IPS DF 19.7 (cell line): ENCODE results near the gene EHBP1.
"Not testable (repeated sequence)": the region's sequence is repeated elsewhere in the genome, so short reads cannot be mapped to it uniquely, and the experiment has no call there.

ENCODE experiments used
- DNase-seq: peaks from one replicate; pipeline ENCODE4 v3.0.0-alpha.2; 2013; ENCODE audit warnings: low read depth, low spot score

The EHBP1 gene

DNA sequence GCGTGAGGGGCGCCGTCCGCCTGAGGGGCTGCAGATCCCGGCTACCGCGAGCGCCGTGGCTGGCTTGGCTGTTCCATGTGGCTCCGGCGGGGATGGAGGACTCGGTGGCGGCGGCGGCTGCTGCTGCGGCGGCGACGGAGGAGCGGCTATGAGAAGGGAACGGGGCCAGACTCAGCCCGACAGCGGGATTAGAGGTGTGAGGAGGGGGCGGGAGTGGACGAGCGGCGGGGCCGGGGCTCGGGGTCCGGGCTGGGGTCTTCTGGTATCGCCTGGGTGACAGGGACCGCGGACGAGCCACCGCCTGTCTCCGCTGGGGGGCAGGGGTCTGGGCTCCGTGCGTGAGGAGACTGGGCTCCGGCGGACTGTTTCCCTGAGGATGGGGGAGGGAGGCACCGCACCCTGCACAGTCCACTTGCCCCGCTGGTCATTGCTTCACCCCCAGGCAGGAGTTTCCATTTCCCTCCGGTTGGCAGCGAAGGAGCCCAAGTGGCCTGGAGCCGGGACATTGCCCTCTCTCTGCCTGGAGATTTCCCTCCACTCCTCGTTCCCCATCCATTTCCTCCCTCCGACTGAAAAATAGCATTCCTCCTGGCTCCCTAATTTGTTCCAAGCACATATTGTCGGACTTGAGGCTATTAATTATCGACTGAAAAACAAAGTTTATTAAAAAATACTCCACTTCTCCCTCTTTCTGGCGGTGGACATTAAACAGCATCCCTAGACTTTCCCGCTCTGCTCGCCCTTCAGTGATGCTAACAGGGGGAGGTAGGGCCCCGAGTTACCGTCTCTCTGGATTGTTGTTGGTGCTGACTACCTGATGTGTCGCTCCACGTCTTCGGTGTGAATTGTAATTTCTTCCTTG lies 577 bp downstream of the EHBP1 start:
- no peak for DNase-seq

DNA sequence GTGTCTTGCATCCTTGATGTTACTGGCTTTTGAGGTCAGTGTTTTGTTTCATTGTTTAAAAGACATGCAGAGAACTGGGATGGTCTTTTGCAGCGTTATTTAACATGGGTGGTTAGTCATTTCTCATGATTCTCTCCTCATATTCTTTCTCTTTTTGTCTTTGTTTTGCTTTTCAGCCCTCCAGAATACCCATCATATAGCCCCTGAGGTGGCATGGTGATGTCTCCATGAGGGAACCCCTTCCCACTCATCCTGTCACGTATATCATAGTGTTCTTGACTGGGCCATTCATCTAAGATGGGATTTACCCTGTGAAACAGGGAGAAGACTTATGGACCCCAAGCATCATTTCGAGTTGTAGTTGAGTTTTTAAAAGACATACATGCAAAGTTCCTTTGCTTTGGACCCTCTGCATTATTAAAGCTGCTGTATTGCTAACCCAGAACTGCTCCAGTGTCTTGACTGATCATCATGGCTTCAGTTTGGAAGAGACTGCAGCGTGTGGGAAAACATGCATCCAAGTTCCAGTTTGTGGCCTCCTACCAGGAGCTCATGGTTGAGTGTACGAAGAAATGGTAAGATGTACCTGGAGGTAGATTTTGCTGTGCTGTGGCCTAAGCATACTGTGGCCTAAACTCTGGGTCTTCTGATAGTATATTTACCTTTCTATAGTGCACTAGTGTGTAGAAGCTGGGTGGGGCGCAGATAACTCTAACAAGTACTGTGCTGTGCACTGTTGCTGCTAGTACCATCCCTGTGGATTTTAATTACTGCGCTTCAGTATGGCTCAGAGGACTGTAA lies 1.4 kb downstream of the EHBP1 start:
- DNase-seq: no peak

DNA sequence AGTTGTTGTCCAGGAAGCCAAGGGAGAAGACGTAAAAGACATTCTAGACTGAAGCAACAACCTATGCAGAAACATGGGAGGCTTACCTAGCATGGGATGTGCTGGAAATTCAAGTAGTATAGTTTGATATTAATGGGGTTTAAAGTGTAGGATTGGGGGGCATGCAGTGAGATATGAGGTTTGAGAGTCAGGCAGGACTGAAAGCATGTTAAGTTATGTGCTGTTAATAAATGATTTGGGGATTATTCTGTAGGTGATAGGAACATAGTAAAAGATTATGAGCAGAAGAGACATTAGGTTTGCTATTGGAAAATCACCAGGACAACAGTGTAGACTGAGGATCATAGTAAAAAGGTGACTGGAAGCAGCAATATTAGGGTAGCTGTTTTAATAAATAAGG lies 3.2 kb downstream of the EHBP1 start:
- DNase-seq: no peak

DNA sequence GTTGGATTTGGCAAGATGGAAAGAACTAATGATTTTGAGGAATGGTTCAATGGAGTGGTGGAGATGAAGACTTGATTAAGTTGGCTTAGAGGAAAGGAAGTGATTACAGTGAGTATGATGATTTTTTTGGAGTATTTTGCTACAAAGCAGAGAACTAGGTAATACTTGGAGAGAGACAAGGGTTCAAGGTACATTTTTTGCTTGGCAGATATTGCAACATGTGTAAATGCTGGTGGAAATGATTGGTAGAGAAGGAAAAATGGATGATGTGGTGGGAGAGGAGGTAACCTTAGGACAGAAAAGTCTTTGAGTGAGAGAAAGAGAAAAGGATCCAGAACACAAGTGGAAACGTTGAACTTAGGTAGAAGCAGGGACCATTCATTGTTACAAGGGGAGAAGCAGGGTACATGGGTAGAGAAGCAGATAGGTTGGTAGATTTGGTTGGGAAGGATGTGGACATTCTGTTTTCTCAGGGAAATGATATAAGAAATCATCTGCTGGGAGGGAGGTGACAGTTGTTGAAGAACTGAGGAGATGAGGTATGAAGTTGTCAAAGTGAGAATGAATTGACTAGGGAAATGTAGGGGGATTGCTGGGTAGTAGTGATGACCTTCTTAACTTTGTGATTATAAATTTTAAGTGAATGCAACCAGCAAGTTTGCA lies 6.5 kb downstream of the EHBP1 start:
- no peak for DNase-seq

DNA sequence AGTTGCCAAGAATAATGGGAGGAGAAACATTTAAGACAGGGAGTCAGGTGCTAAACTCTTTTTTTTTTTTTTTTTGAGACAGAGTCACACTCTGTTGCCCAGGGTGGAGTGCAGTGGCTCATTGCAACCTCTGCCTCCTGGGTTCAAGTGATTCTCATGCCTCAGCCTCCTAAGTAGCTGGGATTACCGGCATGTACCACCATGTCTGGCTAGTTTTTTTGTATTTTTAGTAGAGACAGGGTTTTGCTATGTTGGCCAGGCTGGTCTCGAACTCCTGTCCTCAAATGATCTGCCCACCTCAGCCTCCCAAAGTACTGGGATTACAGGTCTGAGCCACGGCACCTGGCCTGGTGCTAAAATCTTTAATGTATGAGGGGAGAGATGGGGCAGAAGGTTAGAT lies 7.7 kb downstream of the EHBP1 start:
- not testable (repeated sequence) for DNase-seq

DNA sequence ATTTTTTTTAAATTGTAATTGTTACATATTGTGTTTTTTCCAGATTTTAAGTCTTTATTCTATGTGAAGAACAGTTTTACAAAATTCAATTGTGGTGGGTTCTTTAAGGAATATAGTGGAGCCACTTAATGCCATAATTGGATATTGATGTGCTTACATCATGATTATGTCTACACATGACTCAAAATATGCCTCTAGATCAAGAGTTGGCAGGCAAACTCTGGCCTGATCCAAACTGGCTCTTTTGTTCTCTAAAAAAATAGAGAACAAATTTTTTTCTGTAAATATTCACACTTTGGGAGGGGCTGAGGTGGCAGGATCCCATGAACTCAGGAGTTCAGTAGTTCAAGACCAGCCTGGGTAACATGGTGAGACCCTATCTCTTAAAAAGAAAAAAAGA lies 8.3 kb downstream of the EHBP1 start:
- DNase-seq: no peak

DNA sequence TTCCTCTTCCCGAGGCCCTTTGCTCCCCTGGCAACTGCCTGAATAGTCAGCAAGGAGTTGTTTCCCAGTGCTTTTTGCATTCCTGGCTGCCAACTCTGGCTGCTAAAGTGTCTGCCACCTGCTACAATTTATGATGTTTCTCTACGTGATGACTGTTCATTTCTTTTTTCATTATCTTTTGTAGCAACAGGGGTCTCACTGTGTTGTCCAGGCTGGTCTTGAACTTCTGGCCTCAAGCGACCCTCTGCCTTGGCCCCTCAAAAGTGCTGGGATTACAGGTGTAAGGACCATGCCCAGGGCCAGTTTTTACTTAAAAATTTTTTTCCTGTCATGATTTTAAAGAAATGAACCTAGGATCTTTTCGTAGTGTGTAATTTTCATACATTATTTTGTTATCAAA lies 11.3 kb downstream of the EHBP1 start:
- no peak for DNase-seq

DNA sequence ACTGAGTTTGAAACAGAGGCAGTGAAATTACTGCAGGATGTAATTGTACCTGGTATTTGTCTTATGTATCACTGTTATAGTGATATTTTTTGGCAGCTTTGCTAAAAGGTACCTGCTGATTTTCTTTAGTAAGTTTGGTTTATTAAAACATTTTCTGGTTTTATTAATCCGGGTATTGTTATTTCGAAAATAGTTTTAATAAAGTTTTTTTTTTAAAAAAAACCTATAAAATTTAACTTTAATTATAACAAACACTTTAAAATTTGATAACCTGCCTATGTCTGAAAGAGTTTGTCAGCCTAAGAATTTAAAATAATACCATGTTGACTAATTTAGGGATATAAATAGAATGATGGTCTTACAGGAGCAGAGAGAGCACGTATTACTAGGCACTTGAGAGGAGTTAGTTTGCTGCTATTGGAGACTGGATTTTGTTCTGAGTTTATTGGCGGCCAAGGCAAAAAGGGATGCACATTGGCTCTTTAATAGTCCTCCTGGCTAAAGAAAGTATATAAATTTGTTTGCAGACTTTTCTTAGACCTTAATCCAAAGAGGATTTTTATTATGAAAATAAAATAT lies 12.1 kb downstream of the EHBP1 start:
- DNase-seq: no peak

DNA sequence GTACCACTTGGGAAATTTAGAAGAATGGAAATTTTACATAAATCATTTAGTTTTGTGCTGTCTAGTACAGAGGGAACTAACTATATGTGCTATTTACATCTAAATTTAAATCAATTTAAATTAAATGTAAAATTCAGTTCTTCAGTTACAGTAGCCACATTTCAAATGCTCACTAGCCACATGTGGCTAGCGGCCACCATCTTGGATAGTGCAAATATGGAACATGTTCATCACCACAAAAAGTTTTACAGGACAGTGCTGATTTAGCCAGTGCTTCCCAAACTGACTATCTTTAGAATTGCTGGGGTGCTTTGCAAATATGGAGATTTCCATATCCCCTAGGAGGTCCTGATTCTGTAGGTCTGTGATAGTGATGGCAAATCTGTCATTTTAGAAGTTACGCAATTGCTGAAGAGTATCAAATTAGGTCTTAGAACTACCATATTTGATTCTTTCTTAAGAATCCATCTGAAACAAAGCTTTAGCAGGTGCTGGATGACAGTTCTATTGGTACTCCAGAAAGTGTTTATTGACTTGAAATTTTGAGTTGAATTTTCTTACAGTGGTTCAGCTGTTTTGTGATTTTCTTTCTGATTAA lies 12.8 kb downstream of the EHBP1 start:
- DNase-seq: no peak

DNA sequence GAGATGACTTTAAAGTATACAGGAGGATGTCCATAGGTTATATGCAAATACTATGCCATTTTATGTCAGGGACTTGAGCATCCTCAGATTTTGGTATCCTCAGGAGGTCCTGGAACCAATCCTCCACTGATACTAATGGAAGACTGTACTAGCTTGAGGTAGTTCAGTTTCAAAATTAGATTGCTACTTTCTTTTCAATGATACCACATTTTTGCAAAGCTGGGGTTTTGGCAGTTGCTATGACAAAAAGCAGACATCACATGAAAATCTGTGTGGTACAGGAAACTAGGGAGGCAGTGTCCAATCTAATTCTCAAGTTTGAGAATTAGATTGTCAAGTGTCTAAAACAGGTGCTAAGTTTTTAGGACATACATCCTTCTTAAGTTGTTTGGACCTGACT lies 14.2 kb downstream of the EHBP1 start:
- no peak for DNase-seq

DNA sequence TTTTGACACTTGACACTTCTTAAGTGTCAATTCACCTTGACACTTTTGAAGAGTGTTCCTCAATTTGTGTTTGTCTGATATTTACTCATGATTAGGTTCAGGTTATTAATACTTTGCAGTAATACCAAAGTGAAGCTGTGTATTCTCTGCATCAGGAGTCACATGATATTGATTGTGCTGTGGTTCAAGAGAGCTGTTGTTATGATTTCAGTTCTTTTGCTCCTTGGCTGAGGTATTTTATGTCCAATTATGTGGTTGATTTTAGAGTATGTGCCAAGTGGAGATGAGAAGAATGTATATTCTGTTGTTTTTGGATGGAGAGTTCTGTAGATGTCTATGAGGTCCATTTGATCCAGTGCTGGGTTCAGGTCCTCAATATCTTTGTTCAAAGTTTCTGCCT lies 17.2 kb downstream of the EHBP1 start:
- DNase-seq: no peak

DNA sequence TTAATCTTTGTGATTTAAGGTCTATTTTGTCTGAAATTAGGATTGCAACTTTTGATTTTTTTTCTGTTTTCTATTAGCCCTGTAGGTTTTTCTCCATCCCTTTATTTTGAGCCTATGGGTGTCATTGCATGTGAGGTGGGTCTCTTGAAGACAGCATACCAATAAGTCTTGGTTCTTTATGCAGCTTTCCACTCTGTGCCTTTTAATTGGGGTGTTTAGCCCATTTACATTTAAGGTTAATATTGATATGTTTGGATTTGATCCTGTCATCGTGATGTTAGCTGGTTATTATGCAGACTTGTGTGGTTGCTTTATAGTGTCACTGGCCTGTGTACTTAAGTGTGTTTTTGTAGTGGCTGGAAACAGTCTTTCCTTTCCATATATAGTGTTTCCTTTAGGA lies 17.7 kb downstream of the EHBP1 start:
- no peak for DNase-seq

DNA sequence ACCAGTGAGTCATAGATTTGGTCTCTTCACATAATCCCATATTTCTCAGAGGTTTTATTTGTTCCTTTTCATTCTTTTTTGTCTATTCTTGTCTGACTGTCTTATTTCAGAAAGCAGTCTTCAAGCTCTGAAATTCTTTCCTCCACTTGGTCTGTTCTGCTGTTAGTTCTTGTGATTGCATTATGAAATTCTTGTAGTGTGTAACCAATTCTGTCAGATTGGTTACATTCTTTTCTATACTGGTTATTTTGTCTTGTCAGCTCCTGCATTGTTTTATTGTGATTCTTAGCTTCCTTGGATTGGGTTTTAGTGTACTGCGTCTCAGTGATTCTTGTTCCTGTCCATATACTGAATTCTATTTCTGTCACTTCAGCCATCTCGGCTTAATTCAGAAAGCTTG lies 18.6 kb downstream of the EHBP1 start:
- DNase-seq: no peak

DNA sequence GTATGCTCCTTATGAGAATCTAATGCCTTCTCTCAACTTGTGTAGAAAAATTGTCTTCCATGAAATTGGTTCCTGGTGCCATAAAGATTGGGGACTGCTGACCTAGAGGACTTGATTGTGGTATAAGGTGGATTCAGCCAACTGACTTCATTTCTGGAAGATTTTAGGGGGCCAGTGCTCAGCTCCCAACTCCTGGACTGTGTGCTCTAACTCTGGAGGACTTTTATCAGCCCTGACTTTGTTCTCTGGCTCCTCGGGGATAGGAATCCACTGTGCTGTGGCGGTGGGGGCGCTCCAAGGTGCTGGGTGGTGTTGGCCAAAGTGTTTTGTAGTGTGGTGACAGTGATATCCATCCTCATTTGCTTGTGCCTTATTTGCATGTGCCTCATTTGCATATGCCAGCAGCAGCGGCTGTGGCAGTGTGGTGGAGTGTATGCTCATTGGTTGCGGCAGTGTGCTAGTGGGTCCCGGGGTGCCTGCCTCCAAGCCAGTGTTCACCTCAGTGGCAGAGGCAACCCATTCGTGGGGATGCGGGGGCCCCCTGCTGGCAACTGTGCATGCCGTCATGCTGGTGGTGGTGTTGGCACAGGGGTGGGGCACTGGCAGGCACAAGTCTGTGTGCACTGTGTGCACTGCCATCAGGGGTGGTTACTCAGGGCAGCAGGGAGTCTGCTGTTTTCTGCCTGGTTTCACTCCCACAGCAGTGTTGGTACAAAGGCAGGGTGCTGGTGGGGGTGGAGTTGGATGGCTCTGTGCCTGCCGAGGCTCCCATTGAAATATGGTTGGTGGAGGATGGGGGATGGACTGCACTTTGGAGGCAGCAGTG lies 19.6 kb downstream of the EHBP1 start:
- DNase-seq: no peak

DNA sequence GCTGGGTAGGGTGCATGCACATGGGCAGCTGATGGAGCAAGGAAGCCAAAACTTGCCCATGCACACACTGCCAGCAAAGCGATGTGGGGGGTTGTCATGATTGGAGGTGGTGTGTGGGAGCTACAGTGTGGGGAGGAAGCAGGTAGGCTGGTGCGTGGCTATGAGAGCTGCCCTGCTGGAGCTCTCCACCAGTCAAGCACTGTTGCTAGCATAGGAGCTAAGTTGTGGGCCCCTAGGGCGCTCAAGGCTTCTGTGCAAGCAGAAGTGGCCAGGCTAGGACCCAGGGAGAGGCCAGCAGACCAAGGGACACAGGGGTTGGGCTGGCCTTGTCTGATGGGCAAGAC lies 20.2 kb downstream of the EHBP1 start:
- no peak for DNase-seq

DNA sequence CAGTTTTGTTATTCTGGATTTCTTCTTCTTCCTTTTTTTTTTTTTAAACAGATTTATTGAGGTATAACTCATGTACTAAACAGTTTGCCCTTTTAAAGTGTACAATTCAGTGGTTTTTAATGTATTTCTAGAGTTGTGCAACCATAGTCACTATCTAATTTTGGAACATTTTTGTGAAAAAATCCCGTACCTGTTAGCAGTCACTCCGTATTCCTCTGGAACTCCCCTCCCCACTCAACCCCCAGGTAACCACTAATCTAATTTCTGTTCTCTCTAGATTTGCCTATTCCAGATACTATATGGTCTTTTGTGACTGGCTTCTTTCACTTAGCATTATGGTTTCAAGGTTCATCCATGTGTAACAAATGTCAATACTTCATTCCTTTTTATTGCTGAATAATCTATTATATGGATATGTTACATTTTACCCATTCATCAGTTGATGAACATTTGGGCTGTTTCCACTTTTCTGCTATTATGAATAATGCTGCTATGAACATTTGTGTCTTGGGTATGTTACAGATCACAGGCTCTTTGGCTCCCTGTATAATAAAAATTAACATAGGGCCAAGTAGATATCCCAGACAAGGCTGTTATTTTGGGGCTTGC lies 21.9 kb downstream of the EHBP1 start:
- DNase-seq: no peak

DNA sequence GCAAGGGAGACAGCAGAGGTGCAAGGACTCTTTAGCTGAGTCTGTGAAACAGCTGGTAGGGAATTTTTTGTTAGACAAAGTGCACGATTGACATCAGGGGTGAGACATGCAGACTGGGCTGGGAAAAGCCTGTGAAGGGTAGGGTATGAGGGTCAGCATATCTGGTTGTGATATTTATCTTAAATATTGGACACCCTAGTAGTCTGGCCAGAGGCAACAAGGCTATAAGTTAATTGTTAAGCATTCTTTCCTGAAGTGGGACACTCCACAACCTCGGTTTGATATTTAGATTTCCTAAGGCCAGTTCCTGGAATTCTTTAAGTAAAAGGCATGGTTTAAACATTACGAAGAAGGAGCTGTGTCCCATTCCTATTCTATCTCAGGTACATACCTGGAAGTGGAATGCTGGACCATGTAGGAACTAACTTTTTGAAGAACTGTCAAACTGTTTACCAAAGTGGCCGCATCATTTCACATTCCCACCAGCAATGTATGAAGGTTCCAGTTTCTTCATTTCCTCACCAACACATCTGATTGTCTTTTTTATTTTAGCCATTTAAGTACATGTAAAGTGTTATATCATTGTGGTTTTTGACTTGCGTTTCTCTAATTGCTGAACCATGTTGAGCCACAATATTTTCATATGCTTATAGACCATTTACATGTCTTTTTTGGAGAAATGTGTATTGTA lies 22.5 kb downstream of the EHBP1 start:
- DNase-seq: no peak

DNA sequence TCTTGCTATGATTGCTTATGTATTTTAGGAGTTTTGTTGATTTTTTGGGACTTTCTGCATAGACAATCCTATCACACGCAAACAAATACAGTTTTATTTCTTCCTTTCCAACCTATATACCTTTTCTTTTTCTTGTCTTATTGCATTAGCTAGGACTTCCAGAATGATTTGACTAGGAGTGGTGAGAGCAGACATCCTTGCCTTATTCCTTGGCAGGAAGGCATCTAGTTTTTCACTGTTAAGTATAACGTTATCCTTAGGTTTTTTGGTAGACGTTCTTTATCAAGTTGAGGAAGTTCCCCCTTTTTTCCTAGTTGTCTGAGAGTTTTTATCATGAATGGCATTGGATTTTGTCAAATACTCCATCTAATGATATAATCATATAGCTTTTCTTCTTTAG lies 25.8 kb downstream of the EHBP1 start:
- DNase-seq: no peak

DNA sequence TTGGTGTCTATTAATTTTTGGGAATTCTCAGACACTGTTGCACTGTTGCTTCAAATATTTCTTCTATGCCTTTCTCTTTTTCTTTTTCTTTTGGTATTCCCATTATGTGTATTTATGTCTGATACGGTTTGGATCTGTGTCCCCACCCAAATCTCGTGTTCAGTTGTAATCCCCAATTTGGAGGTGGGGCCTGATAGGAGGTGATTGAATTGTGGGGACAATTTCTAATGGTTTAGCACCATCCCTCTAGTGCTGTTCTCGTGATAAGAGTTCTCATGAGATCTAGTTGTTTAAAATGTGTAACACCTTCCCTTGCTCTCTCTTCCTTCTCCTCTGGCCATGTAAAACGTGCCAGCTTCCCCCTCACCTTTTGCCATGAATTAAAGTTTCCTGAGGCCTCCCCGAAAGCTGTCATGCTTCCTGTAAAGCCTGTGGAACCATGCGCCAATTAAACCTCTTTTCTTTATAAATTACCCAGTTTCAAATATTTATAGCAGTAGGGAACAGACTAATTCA lies 26.8 kb downstream of the EHBP1 start:
- DNase-seq: no peak

DNA sequence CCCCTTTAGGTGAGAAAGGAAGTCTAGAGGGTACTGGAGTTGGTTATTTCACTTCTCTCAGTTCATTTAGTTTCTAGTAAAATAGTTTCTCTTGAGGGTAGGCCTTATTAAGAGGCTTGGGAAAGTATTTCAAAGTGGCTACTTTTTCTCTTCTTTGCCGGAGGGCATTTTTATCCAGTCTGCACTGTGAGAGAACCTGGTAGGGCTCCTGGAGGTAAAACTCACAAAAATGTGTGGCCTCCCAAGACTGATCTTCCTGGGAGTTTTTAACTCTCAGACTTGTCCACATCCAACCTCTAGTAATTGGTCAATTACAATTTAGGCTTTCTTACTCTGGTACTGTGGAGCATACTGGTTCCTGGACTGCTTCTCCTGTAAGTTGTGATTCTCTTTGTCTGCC lies 28.0 kb downstream of the EHBP1 start:
- DNase-seq: no peak
